GM21529 (cell line): ENCODE data around the gene MCAM.
A peak's percentile ranks its signal among the peaks of the same experiment; 100 is the strongest.

Experiments
- ATAC-seq: cut with Tn5 transposase; IDR thresholded peaks from one replicate; pipeline ENCODE4 v1.9.1; 2021; ENCODE audit not compliant: unreplicated experiment

MCAM gene, protein sequence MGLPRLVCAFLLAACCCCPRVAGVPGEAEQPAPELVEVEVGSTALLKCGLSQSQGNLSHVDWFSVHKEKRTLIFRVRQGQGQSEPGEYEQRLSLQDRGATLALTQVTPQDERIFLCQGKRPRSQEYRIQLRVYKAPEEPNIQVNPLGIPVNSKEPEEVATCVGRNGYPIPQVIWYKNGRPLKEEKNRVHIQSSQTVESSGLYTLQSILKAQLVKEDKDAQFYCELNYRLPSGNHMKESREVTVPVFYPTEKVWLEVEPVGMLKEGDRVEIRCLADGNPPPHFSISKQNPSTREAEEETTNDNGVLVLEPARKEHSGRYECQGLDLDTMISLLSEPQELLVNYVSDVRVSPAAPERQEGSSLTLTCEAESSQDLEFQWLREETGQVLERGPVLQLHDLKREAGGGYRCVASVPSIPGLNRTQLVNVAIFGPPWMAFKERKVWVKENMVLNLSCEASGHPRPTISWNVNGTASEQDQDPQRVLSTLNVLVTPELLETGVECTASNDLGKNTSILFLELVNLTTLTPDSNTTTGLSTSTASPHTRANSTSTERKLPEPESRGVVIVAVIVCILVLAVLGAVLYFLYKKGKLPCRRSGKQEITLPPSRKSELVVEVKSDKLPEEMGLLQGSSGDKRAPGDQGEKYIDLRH

DNA sequence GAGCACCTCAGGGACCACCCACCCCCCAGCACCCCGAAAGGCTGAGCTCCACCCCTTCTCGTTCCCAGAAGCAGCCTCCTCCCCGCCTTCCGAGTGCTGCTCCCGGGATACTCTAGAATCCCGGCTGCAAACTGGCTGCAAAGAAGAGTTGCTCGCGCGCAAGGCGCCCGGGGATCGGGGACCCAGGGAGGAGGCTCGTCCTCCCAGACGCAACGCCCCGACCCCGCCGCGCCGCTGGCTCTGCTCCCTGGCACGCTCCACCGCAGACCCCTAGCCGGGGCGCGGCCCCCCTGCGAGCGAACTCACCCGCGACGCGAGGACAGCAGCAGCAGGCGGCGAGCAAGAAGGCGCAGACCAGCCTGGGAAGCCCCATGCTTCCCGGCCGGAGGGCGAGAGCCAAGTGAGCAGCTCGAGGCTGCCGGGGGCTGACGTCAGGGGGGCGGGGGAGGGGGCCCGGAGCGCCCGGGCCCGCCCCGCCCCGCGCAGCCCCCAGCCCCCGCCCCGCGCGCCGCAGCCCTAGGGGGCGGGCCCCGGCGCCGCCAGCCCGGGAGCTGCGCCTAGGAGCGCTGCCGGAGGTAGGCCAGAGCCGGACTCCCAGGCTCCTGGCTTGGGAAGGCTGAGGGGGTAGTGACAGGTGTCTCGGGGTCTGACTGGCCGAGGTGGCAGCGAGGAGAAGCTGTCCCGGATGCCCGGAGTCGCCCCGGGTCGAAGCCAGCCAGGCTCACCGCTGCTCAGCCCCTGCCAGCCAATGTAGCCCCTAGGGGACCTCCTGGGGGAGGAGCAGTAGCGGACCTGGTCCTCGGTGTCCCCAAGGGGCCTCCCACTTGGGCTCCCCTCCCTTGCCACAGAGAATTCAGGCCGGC lies at the start of gene MCAM:
MCAM (minus strand) TSS at position 402 of the 863 bp plus-strand sequence; CDS start at position 373, 29 bp downstream.
- ATAC-seq, result no peak

DNA sequence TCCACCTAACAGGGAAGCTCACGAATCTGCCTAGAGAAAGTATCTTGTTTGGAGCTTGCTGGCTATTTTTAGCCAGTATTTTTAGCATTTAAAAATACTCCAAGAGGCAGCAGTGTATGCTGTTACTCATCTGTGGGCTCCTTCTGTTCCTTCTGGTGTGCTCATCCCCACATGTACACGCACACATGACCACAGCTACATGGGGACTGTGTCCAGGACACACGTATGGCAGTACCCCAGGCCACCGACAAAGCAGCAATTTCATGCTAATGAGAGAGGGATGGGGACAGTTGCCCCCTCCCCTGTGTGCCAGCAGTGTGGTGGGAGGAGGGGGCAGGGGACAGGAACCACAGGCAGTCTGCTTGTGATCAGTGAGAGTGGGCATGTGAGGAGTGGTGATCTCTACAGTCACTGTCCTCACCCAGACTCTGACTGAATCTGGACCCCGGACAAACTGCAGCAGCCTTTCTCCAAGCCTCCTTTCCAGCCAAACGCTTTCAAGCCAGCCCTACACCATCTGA lies 48.2 kb upstream of the MCAM start:
- no peak for ATAC-seq

DNA sequence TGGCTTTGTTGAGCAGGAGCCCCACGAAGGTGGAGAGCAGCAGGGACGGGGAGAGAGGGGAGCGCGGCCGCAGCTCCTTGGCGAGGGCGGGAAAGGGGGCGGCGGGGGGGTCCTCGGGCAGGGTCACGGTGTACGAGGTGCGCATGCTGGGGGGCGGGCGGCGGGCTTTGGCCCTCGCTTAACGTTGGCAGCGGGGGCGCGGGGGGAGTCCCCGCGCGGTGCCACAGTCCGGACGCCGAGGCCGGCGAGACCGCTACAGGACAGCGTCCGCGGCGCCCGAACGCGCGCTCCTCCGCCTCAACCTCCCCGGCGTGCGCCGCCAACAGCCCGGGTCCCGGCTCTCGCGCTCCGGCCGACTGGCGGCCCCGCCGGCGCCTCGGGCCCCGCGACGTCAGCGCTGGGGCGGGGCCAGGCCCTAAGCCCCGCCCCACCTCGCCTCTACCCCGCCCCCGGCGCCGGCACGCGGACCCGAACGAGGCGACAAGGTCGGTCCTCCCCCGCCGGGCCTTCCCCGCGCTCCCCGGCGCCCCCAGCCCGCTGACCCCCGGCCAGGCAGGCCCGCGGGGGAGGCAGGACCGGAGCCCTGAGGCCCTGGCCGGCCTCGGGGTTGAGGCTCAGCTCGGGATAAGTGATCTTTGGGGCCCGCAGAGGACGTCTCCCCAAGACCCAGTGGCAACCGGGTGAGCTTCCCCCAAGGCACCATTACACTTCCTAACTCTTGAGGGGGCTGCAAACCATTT lies 47.1 kb upstream of the MCAM start:
- no peak for ATAC-seq

GRCh38 chr11:119363081-119363850 lies 46.3 kb upstream of the MCAM start:
- no peak for ATAC-seq

- no peak for ATAC-seq
These were observed 45.8 kb upstream of the MCAM start for GRCh38 chr11:119362741-119363080.

GRCh38 chr11:119361941-119362725 lies 45.2 kb upstream of the MCAM start:
- no peak for ATAC-seq

DNA sequence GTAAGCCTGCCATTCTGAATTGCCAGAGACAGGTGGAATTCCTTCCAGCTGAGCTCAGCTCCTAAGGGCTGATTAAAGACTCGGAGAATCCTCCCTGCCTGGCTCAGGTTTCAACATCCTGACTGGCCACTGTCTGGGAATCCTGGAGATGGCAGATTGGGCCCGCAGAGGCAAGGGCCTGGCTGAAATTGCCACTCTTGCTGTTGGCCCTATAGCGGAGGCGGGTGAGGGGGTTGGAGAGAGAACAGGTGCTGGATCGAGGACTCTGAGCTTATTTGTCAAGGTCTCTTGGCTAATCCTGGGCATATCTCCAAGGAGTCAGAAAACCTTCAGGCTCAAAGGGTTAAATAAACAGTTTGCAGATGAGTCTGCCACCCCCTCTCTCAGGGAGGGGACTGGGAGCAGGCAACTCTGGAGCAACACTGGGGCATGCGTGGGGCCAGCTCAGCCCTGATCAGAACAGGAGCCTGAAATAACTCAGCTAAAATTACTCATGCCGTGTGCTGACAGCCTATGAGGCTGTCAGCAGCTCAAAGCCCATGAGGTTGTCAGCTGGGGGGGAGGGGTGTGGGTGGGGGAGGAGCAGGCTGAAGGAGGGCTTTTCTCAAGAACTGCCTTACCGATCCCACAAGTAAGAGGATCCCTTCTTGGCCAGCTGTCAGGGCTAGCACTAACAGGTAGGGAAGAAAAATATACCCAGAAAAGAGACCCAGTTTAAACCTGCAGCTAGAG lies 44.3 kb upstream of the MCAM start:
- no peak for ATAC-seq

DNA sequence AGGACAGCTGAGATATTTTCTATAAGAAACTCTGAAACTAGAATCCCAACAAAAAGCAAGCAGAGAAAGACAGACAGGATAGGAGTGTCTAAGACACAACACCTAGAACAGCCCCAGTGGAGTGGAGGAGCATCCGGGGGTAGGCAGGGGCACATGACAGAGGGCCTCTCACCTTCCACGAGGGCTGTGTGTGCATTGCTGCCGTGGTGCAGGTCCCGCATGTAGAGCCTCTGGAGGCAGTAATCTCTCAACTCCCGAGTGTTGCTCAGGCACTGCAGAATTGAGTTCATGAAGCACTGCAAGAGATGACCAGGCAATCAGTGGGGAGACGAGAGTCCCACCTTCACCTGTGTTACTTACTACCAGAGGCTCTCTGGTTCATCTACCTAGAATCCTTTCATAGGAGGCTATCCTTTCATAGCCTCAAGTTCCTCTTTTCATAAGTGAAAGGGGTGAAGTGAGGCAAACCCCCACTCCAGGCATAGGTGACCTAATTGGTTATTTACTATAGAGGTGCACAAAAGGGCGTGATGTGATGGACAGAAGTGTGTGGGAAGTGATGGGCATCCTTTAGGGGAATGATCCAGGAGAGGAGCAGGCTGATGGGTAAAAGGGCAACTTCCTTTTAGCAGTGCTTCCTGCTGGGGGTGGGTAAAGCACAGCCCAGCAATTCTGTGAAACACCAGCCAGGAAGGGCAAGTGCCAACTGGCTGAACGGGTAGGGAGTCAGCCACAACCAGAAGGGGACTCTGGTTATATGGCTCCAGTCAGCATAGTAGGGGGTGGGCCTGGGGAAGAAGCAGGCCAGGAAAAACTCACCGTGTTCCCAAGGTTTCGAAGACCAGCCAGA lies 42.7 kb upstream of the MCAM start:
- no peak for ATAC-seq

DNA sequence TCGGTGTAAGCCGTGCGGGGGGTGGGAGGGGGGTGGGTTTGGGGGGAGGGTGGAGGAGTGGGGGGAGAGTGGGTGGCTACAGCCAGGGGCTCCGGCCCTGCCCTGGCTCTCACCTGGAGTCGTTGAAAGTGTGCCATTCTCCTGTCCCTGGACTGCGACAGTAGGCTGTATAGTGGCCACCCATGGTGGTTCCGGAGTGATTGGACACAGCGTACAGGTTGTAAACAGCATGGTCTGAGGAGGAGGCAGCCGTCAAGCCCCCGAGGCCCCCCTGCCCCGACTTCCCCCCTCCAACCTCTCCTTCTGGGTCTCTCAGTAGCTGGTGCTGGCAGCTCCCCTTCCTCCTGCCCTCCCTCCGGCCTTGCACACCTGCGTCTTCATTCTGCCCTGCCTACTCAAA lies 40.1 kb upstream of the MCAM start:
- ATAC-seq, result no peak

GRCh38 chr11:119356349-119357031 lies 39.6 kb upstream of the MCAM start:
- ATAC-seq, result peak; percentile 78

DNA sequence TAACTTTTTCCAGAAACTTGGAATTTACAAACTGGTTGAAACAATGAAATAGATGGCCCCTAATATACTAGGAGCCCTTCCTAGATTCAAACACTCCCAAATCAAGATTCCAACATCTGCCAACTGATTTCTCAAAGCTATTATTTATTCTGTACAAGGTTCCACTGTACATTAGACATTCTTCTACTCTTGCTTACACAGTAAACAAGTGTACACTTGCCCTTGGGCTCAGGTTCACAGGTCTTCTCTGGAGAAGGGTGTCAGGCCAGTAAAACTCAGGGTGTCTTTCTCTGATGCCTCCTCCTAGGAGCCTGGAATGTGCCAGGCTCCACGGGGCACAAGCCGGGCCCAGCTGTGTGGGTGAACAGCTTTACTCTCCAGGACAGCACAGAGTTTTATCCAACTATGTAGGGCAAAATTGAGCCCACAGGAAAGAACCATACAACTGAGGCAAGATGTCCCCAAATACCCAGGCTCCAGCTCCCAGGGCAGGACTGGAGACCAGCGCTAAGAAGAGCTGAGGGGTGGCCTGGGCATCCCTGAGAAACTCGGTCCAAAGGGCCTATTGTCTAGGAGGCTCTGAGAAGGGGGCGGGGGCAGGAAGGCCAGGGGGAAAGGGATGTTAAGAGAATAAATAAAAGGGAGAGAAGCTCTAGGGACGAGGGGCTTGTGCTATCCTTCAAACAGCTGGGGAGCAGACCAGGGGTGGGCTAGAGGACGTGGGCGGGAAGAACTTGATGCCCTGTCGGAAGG lies 38.3 kb upstream of the MCAM start:
- ATAC-seq, result no peak

- ATAC-seq, result no peak
These were observed 35.9 kb upstream of the MCAM start for GRCh38 chr11:119352857-119353260.

GRCh38 chr11:119351232-119351631 lies 34.3 kb upstream of the MCAM start:
- ATAC-seq, result no peak

- ATAC-seq, result no peak
These were observed 33.4 kb upstream of the MCAM start for GRCh38 chr11:119350302-119350701.

DNA sequence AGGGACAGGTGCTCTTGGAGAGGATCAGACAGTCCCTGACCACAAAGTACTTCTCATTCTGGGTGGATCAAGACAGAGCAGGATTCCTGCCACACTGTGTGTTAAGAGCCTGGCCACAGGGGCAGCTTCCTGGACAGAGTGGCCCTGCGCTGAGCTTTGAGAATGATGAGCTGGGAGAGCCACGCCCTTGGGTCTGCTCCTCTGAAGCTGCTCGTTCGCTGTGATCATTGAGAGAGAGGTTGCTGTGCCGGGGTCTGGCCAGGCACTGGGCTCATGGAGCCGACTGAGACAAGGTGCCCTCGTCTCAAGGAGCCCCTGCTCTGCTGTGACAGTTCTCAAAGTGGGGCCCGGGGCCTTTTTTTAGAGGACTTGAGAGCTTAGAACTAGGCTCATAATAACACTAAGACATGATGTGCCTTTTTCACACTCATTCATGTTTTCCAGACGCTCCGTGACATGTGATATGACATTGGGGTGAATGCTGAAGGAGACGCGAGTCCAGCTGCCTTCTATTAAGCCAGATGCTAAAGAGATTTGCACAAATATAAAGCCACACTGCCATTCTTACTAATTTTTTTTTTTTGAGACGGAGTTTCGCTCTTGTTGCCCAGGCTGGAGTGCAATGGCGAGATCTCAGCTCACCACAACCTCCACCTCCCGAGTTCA lies 31.1 kb upstream of the MCAM start:
- no peak for ATAC-seq

- no peak for ATAC-seq
These were observed 30.3 kb upstream of the MCAM start for GRCh38 chr11:119347242-119347641.
